CD4-positive, alpha-beta memory T cell (primary cell): Measurements from ENCODE around the gene FAM9C. TPM values are rescaled to one million over a fixed set of nuclear protein-coding genes. Genes with fewer than 3 reads are reported as not detected.

Experiments used
- polyA plus RNA-seq, 2 donors: library from polyadenylated mRNA; unstranded; fragments of 300-500 nt; fragmentation: Illumina TruSeq; gene quantifications; one replicate each; pipeline ENCODE4 v1.2.3, GENCODE V29; 2021
- total RNA-seq, 2 experiments: library from RNA; stranded (reverse); gene quantifications; one replicate each; pipeline ENCODE4 v1.2.3, GENCODE V29; 2021

The FAM9C gene
- total and polyA plus RNA-seq, 4 experiments from 2014 or later = 0.34 TPM; not detected in 3

Other genes with a start within 250 kb of the FAM9C start
- gene TLR7, start 177.5 kb downstream of the FAM9C start, total RNA-seq = under 1 TPM in 1 of 2 experiments, not detected in 1; 0.06 TPM
- gene TLR7, start 177.5 kb downstream of the FAM9C start, polyA plus RNA-seq = under 1 TPM in 1 of 2 donors, not detected in 1; 0.16 TPM
- gene TLR8, start 138.0 kb downstream of the FAM9C start, total RNA-seq = under 1 TPM; 0.26 to 0.33 TPM
- gene TLR8, start 138.0 kb downstream of the FAM9C start, polyA plus RNA-seq = not detected
- gene TMSB4X, start 69.5 kb downstream of the FAM9C start, total RNA-seq = 1,000 to 10,000 TPM; 4,851 to 5,116 TPM
- over 10,000 TPM; 27,942 to 36,115 TPM for gene TMSB4X, start 69.5 kb downstream of the FAM9C start, polyA plus RNA-seq